ENCODE results near the gene MAP4K1. TPM values are rescaled to one million over a fixed set of nuclear protein-coding genes. Genes with fewer than 3 reads are reported as not detected.

MAP4K1 gene
- total RNA-seq, 1 experiment from 2014 or later, result 1.5 TPM

DNA sequence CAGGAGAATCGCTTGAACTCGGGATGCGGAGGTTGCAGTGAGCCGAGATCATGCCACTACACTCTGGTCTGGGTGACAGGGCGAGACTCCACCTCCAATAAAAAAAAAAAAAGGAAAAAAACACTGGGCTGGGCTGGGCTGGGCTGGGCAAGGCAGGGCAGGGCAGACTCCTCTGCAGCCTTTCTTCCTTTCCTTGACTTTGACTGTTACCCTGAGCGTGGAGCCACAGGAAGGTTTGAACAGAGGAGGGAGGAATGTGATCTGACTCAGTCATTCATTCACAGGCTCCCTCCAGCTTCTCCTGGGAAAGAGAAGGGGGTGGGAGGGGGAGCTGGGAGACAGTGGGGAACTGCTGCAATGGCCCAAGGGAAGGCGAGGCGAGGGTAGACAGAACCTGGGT is 27.0 kb upstream of the MAP4K1 start:
- Histone ChIP-seq H3K9me3 (ENCODE audit: low read depth, low read length, poor library complexity, severe bottlenecking) (no peaks in the 10 kb centered on the region), H3K27me3 (replicated peaks; ENCODE audit: insufficient read depth, low read depth, low read length, poor library complexity) (no peaks in the 10 kb centered on the region), H3K4me1 (ENCODE audit: insufficient read depth, low read length, poor library complexity, severe bottlenecking) (peaks cover 4% of the 10 kb centered on the region), H3K27ac (ENCODE audit: low read depth, low read length, poor library complexity, severe bottlenecking) (no peak overlapping the region), H3K4me3 (ENCODE audit: low read depth, low read length, poor library complexity, severe bottlenecking) (no peak overlapping the region), H3K36me3 (ENCODE audit: insufficient read depth, low read length, poor library complexity, severe bottlenecking) (no peaks in the 10 kb centered on the region)
- ChIA-PET CTCF (interaction anchor here (0.7 kb wide), 1 partner anchor 10 kb away, joined by 6 read pairs; no protein-coding TSS in a partner anchor), POLR2A (ENCODE audit: low non-redundant PET) (no interaction called here)
- no peak for DNase-seq (ENCODE audit: low spot score)
- TF ChIP-seq EZH2 (IDR thresholded peaks at IDR 0.05; ENCODE audit: borderline replicate concordance, low read depth, low read length, poor library complexity, severe bottlenecking), result no peak
- TF ChIP-seq, protein P1, sequence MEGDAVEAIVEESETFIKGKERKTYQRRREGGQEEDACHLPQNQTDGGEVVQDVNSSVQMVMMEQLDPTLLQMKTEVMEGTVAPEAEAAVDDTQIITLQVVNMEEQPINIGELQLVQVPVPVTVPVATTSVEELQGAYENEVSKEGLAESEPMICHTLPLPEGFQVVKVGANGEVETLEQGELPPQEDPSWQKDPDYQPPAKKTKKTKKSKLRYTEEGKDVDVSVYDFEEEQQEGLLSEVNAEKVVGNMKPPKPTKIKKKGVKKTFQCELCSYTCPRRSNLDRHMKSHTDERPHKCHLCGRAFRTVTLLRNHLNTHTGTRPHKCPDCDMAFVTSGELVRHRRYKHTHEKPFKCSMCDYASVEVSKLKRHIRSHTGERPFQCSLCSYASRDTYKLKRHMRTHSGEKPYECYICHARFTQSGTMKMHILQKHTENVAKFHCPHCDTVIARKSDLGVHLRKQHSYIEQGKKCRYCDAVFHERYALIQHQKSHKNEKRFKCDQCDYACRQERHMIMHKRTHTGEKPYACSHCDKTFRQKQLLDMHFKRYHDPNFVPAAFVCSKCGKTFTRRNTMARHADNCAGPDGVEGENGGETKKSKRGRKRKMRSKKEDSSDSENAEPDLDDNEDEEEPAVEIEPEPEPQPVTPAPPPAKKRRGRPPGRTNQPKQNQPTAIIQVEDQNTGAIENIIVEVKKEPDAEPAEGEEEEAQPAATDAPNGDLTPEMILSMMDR (conservative IDR thresholded peaks at IDR 0.05; ENCODE audit: low read depth, low read length), result no peak
- BruUV-seq (replicated peaks), result no TSS peak
- intact Hi-C loops (cut with micrococcal nuclease; ENCODE audit: unreplicated experiment), result no loop called here

DNA sequence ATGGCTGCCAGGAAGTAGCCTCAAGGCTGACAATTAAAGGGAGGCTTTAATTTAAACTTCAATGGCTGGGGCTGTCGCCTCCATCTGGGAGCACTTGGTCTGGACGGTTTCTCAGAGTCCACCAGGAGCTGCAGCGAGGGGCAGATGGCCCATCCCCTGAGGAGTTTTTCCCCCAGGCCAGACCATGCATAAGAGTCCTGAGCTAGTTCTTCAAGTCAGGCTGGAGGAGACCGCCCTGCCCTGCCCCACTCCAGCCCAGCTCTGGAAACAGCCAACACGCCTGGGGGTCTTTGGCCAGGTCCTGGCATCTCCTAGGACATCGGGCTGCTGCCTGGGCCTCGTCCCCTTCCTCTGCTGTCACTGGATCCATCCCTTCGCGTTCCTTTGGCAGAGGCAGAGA is 24.4 kb upstream of the MAP4K1 start:
- no TSS peak for BruUV-seq (replicated peaks)
- intact Hi-C loops (cut with micrococcal nuclease; ENCODE audit: unreplicated experiment), result no loop called here
- ChIA-PET CTCF (no interaction called here), POLR2A (ENCODE audit: low non-redundant PET) (no interaction called here)
- Histone ChIP-seq H3K9me3 (ENCODE audit: low read depth, low read length, poor library complexity, severe bottlenecking) (no peaks in the 10 kb centered on the region), H3K36me3 (ENCODE audit: insufficient read depth, low read length, poor library complexity, severe bottlenecking) (no peaks in the 10 kb centered on the region), H3K4me1 (ENCODE audit: insufficient read depth, low read length, poor library complexity, severe bottlenecking) (no peaks in the 10 kb centered on the region), H3K27me3 (replicated peaks; ENCODE audit: insufficient read depth, low read depth, low read length, poor library complexity) (no peaks in the 10 kb centered on the region), H3K27ac (ENCODE audit: low read depth, low read length, poor library complexity, severe bottlenecking) (no peak overlapping the region), H3K4me3 (ENCODE audit: low read depth, low read length, poor library complexity, severe bottlenecking) (no peak overlapping the region)
- DNase-seq (ENCODE audit: low spot score), result no peak
- no peak for TF ChIP-seq EZH2 (IDR thresholded peaks at IDR 0.05; ENCODE audit: borderline replicate concordance, low read depth, low read length, poor library complexity, severe bottlenecking)
- TF ChIP-seq, protein P1 (conservative IDR thresholded peaks at IDR 0.05; ENCODE audit: low read depth, low read length), result no peak

DNA sequence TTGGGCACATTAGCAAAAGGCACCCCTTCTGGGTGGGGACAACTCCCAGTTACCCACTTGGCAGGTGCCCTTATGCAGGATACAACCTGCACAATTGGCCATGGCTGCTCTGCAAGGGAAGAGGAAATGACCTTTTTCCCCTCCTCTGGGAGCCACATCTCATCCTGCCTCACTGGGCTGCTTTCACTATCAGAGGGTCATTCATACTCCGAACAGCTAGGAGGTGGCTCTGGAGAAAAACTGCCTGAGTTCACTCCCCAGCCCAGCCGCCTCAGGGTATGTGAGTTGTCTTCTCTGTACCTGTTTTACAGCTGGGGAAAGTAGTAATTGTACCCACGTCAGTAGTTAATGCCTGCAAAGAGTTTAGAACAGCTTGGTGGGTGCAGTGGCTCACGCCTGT is 22.6 kb upstream of the MAP4K1 start:
- CTCF ChIA-PET, result no interaction called here
- H3K9me3 ChIP-seq (ENCODE audit: low read depth, low read length, poor library complexity, severe bottlenecking), result no peaks in the 10 kb centered on the region
- POLR2A ChIA-PET (ENCODE audit: low non-redundant PET), result no interaction called here

More for the DNA sequence above, 22.6 kb upstream of the MAP4K1 start:
- H3K27ac ChIP-seq (ENCODE audit: low read depth, low read length, poor library complexity, severe bottlenecking), result no peak overlapping the region
- H3K36me3 ChIP-seq (ENCODE audit: insufficient read depth, low read length, poor library complexity, severe bottlenecking), result peaks cover 5% of the 10 kb centered on the region
- H3K27me3 ChIP-seq (replicated peaks; ENCODE audit: insufficient read depth, low read depth, low read length, poor library complexity), result no peaks in the 10 kb centered on the region
- H3K4me1 ChIP-seq (ENCODE audit: insufficient read depth, low read length, poor library complexity, severe bottlenecking), result no peaks in the 10 kb centered on the region
- DNase-seq (ENCODE audit: low spot score), result no peak
- intact Hi-C loops (cut with micrococcal nuclease; ENCODE audit: unreplicated experiment), result no loop called here
- H3K4me3 ChIP-seq (ENCODE audit: low read depth, low read length, poor library complexity, severe bottlenecking), result no peak overlapping the region
- no TSS peak for BruUV-seq (replicated peaks)
- TF ChIP-seq EZH2 (IDR thresholded peaks at IDR 0.05; ENCODE audit: borderline replicate concordance, low read depth, low read length, poor library complexity, severe bottlenecking), result no peak
- TF ChIP-seq, protein P1 (conservative IDR thresholded peaks at IDR 0.05; ENCODE audit: low read depth, low read length), result no peak

Measured in A673 (cell line).